Measurements from ENCODE around the gene DLG1.

DNA sequence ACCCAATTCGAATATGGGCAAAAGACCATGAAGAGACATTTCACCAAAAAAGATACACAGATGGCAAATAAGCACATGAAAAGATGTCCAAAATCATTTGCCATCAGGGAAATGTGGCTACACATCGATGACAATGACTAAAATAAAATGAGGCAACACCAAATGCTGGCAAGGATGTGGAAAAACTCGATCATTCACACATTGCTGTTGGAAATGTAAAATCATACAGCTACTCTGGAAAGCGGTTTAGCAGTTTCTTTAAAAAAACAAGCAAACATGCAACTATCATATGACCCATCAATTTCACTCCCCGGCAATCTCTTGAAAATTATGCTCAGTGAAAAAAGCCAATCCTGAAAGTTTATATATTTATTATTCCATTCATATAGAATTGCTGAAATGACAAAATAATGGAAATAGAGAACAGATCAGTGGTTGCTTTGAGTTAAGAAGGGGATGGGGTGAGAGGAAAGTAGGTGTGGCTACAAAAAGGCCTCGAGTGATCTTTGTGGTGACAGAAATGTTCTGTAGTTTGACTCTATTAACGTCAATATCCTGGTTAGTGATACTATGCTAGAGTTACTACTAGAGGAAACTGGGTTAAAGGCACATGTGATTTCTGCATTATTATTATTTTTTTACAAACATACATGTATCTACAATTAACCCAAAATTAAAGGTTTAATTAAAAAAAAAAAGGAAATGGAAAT, 45.0 kb downstream of the DLG1 start:
- TF ChIP-seq CTCF (IDR thresholded peaks at IDR 0.05) (no peak), POLR2A (IDR thresholded peaks at IDR 0.05) (no peak)
